Omental fat pad (tissue), 4 donors: ENCODE results near the gene LARGE1. TPM values are rescaled to one million over a fixed set of nuclear protein-coding genes. Genes with fewer than 3 reads are reported as not detected.
"Not testable (repeated sequence)": the region's sequence is repeated elsewhere in the genome, so short reads cannot be mapped to it uniquely, and the experiment has no call there.

Experiments
- ATAC-seq: fragments of 150-250 bp; one replicate; pipeline ENCODE4 v1.9.1; 2016; ENCODE audit warnings: mild to moderate bottlenecking, moderate library complexity; ENCODE audit not compliant: low FRiP score
- DNase-seq: peaks from one replicate; pipeline ENCODE4 v3.0.0-alpha.2; 2019; ENCODE audit warnings: low spot score
- total RNA-seq, 4 donors: library from RNA; depleted of rRNA; stranded (reverse); fragments of >200 nt; gene quantifications; one replicate each; pipeline ENCODE4 v1.1.0, GENCODE V29; 2016
- TF ChIP-seq, protein P1 (sequence below), 3 donors: fragments of 450-650 bp; IDR thresholded peaks; one replicate each; pipeline ENCODE4 v1.5.1; 2016 to 2017; ENCODE audit warnings: antibody characterized with exemption in 3 of 3, mild to moderate bottlenecking in 3 of 3, moderate library complexity in 2 of 3

Gene LARGE1
- total RNA-seq, 4 donors from 2014 or later, result 16.5 to 31.2 (median 22.3) TPM

DNA sequence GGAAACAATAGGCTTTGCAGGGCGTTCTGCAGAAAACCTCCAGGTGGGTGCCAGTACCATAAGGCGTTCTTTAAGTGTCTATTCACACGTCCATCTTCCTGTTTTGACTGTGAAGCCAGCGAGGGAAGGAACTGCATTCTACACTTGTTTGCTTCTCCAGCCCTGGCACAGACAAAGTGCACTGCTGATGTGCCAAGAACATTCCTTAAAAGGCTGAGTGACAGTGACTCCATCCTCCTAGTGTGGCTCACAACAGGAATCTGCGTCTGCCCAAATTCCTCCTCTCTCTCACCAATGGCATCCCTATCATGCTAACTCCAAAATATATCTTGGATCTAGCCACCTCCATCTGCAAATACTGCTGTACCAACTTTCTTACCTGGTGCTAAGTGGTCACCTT, 454.7 kb downstream of the LARGE1 start:
- DNase-seq (no peak), ATAC-seq (no peak)
- TF ChIP-seq, protein P1, sequence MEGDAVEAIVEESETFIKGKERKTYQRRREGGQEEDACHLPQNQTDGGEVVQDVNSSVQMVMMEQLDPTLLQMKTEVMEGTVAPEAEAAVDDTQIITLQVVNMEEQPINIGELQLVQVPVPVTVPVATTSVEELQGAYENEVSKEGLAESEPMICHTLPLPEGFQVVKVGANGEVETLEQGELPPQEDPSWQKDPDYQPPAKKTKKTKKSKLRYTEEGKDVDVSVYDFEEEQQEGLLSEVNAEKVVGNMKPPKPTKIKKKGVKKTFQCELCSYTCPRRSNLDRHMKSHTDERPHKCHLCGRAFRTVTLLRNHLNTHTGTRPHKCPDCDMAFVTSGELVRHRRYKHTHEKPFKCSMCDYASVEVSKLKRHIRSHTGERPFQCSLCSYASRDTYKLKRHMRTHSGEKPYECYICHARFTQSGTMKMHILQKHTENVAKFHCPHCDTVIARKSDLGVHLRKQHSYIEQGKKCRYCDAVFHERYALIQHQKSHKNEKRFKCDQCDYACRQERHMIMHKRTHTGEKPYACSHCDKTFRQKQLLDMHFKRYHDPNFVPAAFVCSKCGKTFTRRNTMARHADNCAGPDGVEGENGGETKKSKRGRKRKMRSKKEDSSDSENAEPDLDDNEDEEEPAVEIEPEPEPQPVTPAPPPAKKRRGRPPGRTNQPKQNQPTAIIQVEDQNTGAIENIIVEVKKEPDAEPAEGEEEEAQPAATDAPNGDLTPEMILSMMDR (IDR thresholded peaks at IDR 0.05), result no peak

DNA sequence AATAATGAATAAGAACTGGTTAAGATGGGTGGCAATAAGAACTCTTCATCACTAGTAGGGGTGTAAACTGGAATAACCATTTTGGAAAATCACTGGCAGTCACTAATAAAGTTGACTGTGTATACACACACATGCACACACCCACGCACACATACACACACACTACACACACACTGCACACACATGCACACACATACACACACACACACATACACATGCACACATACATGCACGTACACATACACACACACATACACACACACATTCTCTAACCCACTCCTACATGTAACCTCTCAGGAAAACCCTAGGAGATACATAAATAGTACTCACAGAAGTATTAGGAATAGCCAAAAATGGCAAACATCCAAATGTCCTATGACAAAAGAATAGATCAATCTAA, 455.6 kb downstream of the LARGE1 start:
- TF ChIP-seq, protein P1 (IDR thresholded peaks at IDR 0.05), result no peak
- ATAC-seq (no peak), DNase-seq (no peak)

DNA sequence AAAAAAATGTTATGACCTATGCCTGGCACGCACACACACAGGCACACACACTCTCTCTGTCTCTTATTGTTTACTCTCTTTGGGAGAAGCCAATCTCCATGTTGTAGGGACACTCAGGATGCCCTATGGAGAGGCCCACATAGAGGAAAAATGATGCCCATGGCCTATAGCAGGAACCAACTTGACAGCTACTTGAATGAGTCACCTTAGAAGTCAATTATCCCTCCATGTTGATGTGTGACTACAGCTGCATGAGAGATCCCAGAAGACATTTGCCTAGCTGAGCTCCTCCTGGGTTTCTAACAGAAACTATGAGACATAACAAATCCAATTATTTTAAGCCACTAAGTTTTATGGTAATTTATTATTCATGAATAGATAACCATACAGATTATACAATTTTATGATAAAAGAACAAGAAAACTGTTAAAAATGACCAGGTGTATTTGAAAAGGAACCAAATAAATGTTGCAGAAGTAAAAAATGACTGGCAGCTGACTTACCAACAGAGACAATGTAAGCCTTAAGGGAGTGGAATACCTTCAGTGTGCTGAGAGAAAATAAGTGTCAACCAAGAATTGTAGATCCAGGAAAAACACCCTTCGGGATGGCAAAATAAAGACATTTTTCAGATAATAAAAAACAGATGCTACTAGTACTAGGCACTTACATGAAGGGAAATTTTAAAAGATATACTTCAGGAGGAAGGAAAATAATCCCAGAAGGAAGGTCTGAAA, 458.4 kb downstream of the LARGE1 start:
- ATAC-seq, result no peak
- TF ChIP-seq, protein P1 (IDR thresholded peaks at IDR 0.05), result no peak

DNA sequence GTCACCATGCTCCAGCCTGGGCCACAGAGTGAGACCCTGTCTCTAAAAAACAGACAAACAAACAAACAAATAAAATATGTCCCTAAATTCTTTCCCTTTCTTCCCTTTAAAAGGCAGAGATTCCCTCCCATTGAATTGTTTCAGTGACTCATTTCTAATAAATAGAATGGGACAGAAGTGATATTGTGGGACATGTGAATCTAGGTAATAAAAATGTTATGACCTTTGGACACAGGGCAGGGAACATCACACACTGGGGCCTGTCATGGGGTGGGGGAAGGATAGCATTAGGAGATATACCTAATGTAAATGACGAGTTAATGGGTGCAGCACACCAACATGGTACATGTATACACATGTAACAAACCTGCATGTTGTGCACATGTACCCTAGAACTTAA, 459.0 kb downstream of the LARGE1 start:
- not testable (repeated sequence) for ATAC-seq, DNase-seq

More for the DNA sequence above, 458.4 kb downstream of the LARGE1 start:
- no peak for DNase-seq

DNA sequence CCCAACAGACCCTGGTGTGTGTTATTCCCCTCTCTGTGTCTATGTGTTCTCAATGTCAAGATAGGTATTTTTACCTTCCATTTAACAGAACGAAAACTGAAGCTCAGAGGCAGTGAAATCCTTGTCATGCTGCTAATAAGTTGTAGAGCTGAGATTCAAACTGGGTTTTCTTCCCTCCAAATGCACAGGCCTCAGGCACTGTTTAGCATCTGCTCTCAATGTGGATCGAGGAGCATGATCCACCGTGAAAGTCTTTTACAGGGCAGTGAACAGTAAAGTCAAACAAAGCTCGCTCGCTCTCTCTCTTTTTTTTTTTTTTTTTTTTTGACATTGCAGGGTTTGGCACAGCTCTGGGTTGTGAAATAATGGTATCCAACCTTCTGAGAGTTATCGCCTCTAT, 461.1 kb downstream of the LARGE1 start:
- DNase-seq (no peak), ATAC-seq (no peak)
- TF ChIP-seq, protein P1 (IDR thresholded peaks at IDR 0.05), result no peak

DNA sequence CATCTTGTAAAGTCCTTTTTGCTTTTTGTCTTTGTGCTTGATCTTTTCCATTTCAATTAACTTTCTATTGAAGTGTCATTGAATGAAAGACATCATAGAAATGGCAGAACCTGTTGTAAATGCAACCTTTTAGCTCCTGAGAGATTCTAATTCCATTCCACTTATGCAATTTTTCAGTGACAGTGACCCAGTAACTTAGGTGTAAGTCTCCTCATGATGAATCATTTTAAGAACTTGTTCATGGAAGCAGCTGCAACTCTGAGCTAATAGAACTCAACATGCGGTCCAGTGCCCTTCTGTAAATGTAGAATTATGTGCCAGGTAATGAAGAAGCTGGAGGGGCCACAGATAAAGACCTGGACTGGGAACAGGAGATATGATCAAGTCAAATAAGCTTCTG, 463.8 kb downstream of the LARGE1 start:
- ATAC-seq, result no peak
- DNase-seq, result no peak
- TF ChIP-seq, protein P1 (IDR thresholded peaks at IDR 0.05), result no peak

DNA sequence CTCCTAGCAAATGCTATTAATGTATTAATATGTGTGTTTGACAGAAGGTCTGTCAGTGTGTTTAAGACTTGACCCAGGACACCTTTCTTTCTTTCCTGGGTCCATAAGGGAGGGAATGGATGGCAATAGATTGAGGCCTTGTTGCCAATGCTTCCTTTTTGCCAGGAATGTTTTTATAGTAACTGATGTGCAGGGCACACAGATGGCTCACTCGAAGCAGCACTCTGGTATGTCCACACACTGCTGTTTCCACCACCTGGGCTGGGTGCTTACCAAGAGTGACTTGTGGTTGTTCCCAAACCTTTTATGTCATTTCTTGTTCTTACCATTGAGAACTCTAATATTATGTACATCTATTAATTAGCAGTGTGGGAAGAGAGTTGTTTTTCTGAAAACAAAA, 465.2 kb downstream of the LARGE1 start:
- no peak for DNase-seq

More for the DNA sequence above, 465.2 kb downstream of the LARGE1 start:
- TF ChIP-seq, protein P1 (IDR thresholded peaks at IDR 0.05), result no peak
- ATAC-seq, result no peak
